Cardiac muscle cell (in vitro differentiated cells and primary cell): ENCODE measurements around the gene CHCHD6. TPM values are rescaled to one million over a fixed set of nuclear protein-coding genes. Genes with fewer than 3 reads are reported as not detected.

ENCODE experiments used
- DNase-seq, 2 donors: peaks; one replicate each; pipeline versions ENCODE4 v3.0.0 to v3.0.0-alpha.2; 2010 to 2017; ENCODE audit warnings: low read depth in 1 of 2, low spot score in 1 of 2
- H3K27ac ChIP-seq: fragments of 200-600 bp; sonication (generic); 2 replicates; pipeline ENCODE4 v1.5.1; 2016
- H3K27me3 ChIP-seq: fragments of 200-600 bp; sonication (generic); 2 replicates; pipeline ENCODE4 v1.6.0; 2016; ENCODE audit warnings: control low read depth
- H3K36me3 ChIP-seq: fragments of 200-600 bp; sonication (generic); 2 replicates; pipeline ENCODE4 v1.5.1; 2016; ENCODE audit warnings: control low read depth
- H3K4me1 ChIP-seq: fragments of 200-600 bp; sonication (generic); 2 replicates; pipeline ENCODE4 v1.8.1; 2017; ENCODE audit warnings: low read depth, mild to moderate bottlenecking, mixed run types
- H3K4me3 ChIP-seq: fragments of 200-600 bp; sonication (generic); 2 replicates; pipeline ENCODE4 v1.5.1; 2016; ENCODE audit warnings: mild to moderate bottlenecking
- H3K9me3 ChIP-seq: fragments of 200-600 bp; sonication (generic); 2 replicates; pipeline ENCODE4 v1.5.1; 2017; ENCODE audit warnings: low read depth, mild to moderate bottlenecking, control low read depth
- CTCF ChIP-seq: IDR thresholded peaks from 2 replicates; pipeline ENCODE4 v1.5.1; 2012; ENCODE audit warnings: low read depth, mild to moderate bottlenecking, low read length
- polyA plus RNA-seq: library from polyadenylated mRNA; unstranded; fragments of >200 nt; fragmentation: Nextera tagmentation; extraction: Ambion mirVana; gene quantifications from 2 replicates; pipeline ENCODE4 v1.2.1, GENCODE V29; 2016
- total RNA-seq: library from RNA; depleted of rRNA; stranded (reverse); fragments of >200 nt; gene quantifications from 2 replicates; pipeline ENCODE4 v1.2.3, GENCODE V29; 2016

The CHCHD6 gene
- total and polyA plus RNA-seq, 2 experiments from 2014 or later, result 76.0 to 102 TPM

- H3K27me3 ChIP-seq, result no peaks in the 10 kb centered on the region
- TF ChIP-seq CTCF, result no peak
- H3K27ac ChIP-seq, result no peak overlapping the region
These were observed 132.3 kb downstream of the CHCHD6 start for GRCh38 chr3:126836220-126836860.

GRCh38 chr3:126837773-126838172 lies 133.7 kb downstream of the CHCHD6 start:
- DNase-seq, result no peak
- H3K27me3 ChIP-seq, result no peaks in the 10 kb centered on the region
- no peaks in the 10 kb centered on the region for H3K9me3 ChIP-seq
- H3K27ac ChIP-seq, result no peak overlapping the region
- H3K36me3 ChIP-seq, result no peaks in the 10 kb centered on the region
- no peak for TF ChIP-seq CTCF
- no peak overlapping the region for H3K4me3 ChIP-seq
- no peaks in the 10 kb centered on the region for H3K4me1 ChIP-seq

More at GRCh38 chr3:126836220-126836860, 132.3 kb downstream of the CHCHD6 start:
- Histone ChIP-seq H3K4me1 (no peaks in the 10 kb centered on the region), H3K36me3 (no peaks in the 10 kb centered on the region), H3K4me3 (no peak overlapping the region), H3K9me3 (no peaks in the 10 kb centered on the region)
- no peak for DNase-seq

- DNase-seq, result peak in 1 of 2 donors; percentile 56
- peaks cover 4% of the 10 kb centered on the region for H3K4me1 ChIP-seq
- no peaks in the 10 kb centered on the region for H3K27me3 ChIP-seq
- H3K36me3 ChIP-seq, result no peaks in the 10 kb centered on the region
- TF ChIP-seq CTCF, result no peak
- H3K9me3 ChIP-seq, result no peaks in the 10 kb centered on the region
- H3K4me3 ChIP-seq, result no peak overlapping the region
- H3K27ac ChIP-seq, result no peak overlapping the region
These were observed 142.1 kb downstream of the CHCHD6 start for GRCh38 chr3:126845920-126846715.

- H3K4me1 ChIP-seq, result peaks cover 12% of the 10 kb centered on the region
- H3K4me3 ChIP-seq, result no peak overlapping the region
- H3K9me3 ChIP-seq, result no peaks in the 10 kb centered on the region
- no peak overlapping the region for H3K27ac ChIP-seq
- no peaks in the 10 kb centered on the region for H3K36me3 ChIP-seq
- no peak for DNase-seq
- no peaks in the 10 kb centered on the region for H3K27me3 ChIP-seq
- TF ChIP-seq CTCF, result no peak
These were observed 143.0 kb downstream of the CHCHD6 start for GRCh38 chr3:126847061-126847460.

- Histone ChIP-seq H3K9me3 (no peaks in the 10 kb centered on the region), H3K27ac (peak overlapping the region; percentile 97), H3K27me3 (no peaks in the 10 kb centered on the region), H3K4me1 (peaks cover 15% of the 10 kb centered on the region), H3K36me3 (no peaks in the 10 kb centered on the region), H3K4me3 (no peak overlapping the region)
- no peak for TF ChIP-seq CTCF
- no peak for DNase-seq
These were observed 145.0 kb downstream of the CHCHD6 start for GRCh38 chr3:126848991-126849390.
